GM12878 (cell line): ENCODE measurements around the gene PRDM1. TPM values are rescaled to one million over a fixed set of nuclear protein-coding genes. Genes with fewer than 3 reads are reported as not detected.

Experiments
- ATF2 ChIP-seq: IDR thresholded peaks from 2 replicates; pipeline ENCODE4 v1.6.1; 2012; ENCODE audit warnings: low read length, inconsistent platforms
- BACH1 ChIP-seq: fragments of 450-650 bp; IDR thresholded peaks from 2 replicates; pipeline ENCODE4 v1.6.1; 2017; ENCODE audit warnings: mild to moderate bottlenecking, borderline replicate concordance
- CBX3 ChIP-seq: fragments of 200-600 bp; sonication (generic); IDR thresholded peaks from 2 replicates; pipeline ENCODE4 v1.6.1; 2016; ENCODE audit warnings: low read depth, borderline replicate concordance
- NBN ChIP-seq: fragments of 450-650 bp; IDR thresholded peaks from 2 replicates; pipeline ENCODE4 v1.6.1; 2016
- PKNOX1 ChIP-seq: fragments of 450-650 bp; IDR thresholded peaks from 2 replicates; pipeline ENCODE4 v1.6.1; 2016; ENCODE audit warnings: mild to moderate bottlenecking
- RAD51 ChIP-seq: fragments of 450-650 bp; IDR thresholded peaks from 2 replicates; pipeline ENCODE4 v1.6.1; 2016; ENCODE audit warnings: moderate library complexity, mild to moderate bottlenecking, inconsistent platforms
- TARDBP ChIP-seq: IDR thresholded peaks from 2 replicates; pipeline ENCODE4 v1.6.1; 2016; ENCODE audit warnings: borderline replicate concordance
- YY1 ChIP-seq: IDR thresholded peaks from 2 replicates; pipeline ENCODE4 v1.6.1; 2011; ENCODE audit warnings: low read depth, mild to moderate bottlenecking, low read length
- ZNF274 ChIP-seq: IDR thresholded peaks from one replicate; pipeline ENCODE4 v1.8.0; 2011; ENCODE audit not compliant: insufficient read length, insufficient read depth
- ZNF622 ChIP-seq: fragments of 450-650 bp; IDR thresholded peaks from 2 replicates; pipeline ENCODE4 v1.6.1; 2017; ENCODE audit warnings: mild to moderate bottlenecking, inconsistent platforms
- polyA plus RNA-seq, 11 experiments: library from polyadenylated mRNA; depleted of rRNA in 4 of 11; unstranded in 6 of 11; stranded (reverse) in 5 of 11; fragments of >200 nt; fragmentation: Nextera tagmentation in 4 of 11; fragmentation: Illumina TruSeq in 1 of 11; extraction: Ambion mirVana in 4 of 11; extraction: Trizol in 1 of 11; gene quantifications; 1 replicate in 1 of 11; 2 replicates in 10 of 11; pipeline versions ENCODE4 v1.2.1 to v1.2.3, GENCODE V29; 2011 to 2016; ENCODE audit warnings: inconsistent platforms in 2 of 11, missing spikeins in 2 of 11, low read depth in 1 of 11
- total RNA-seq, 4 experiments: library from RNA; depleted of rRNA in 3 of 4; stranded (reverse); fragments of >200 nt in 3 of 4; fragmentation: Illumina TruSeq in 1 of 4; extraction: Trizol in 1 of 4; gene quantifications; 2 replicates each; pipeline versions ENCODE4 v1.2.1 to v1.2.3, GENCODE V29; 2013 to 2021
- TF ChIP-seq, protein P1 (sequence below): fragments of 450-650 bp; IDR thresholded peaks from 2 replicates; pipeline ENCODE4 v1.6.1; 2017; ENCODE audit warnings: borderline replicate concordance

PRDM1 gene
- total and polyA plus RNA-seq, 10 of the 15 experiments (the other 5 are each of a cell fraction or from before 2014, with no cell fraction given) = 1.9 to 15.8 (median 4.1) TPM

DNA sequence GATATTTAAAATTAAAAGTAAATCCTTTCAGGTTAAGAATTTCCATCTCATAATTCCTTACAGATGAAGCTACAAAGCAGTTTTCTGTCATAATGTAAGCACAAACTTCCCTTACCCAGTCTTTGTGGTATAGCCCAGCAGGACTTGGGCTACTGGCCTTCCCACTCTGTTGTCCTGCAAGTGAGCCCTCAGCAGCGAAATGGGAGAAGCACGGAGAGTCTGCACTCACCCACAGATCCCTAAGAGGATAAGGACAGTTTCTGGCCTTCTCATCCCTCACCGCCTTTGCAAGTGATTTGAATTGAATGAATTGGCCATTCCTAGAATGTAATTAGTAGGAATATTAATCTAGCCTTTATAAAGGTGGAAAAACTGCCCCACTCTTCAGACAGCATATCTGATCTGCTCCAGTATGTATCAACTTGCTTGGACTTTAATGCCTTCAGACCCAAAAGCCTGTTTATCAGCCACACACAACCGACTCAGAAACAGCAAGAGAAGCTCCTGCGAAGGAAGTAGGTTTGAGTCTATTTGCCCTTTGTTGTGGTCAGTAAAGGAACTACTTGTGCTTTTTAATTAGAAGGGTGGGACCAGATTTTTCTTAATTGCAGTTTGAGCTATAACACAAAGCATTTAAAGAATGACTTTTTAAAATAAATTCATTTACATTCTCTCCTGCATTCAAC is 29.9 kb upstream of the PRDM1 start (continued):
- no peak for TF ChIP-seq CBX3
- TF ChIP-seq NBN = no peak
- no peak for TF ChIP-seq TARDBP
- no peak for TF ChIP-seq ZNF274
- TF ChIP-seq ATF2 = no peak
- no peak for TF ChIP-seq RAD51
- TF ChIP-seq, protein P1, sequence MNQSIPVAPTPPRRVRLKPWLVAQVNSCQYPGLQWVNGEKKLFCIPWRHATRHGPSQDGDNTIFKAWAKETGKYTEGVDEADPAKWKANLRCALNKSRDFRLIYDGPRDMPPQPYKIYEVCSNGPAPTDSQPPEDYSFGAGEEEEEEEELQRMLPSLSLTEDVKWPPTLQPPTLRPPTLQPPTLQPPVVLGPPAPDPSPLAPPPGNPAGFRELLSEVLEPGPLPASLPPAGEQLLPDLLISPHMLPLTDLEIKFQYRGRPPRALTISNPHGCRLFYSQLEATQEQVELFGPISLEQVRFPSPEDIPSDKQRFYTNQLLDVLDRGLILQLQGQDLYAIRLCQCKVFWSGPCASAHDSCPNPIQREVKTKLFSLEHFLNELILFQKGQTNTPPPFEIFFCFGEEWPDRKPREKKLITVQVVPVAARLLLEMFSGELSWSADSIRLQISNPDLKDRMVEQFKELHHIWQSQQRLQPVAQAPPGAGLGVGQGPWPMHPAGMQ = no peak
- no peak for TF ChIP-seq PKNOX1
- no peak for TF ChIP-seq BACH1
- no peak for TF ChIP-seq ZNF622
- TF ChIP-seq YY1 = no peak
